AG09309 (cell line): ENCODE measurements around the gene MBOAT7.

Experiments used
- DNase-seq: peaks from one replicate; pipeline ENCODE4 v3.0.0-alpha.2; 2010; ENCODE audit warnings: low read depth
- H3K4me3 ChIP-seq: 2 replicates; pipeline ENCODE4 v1.5.1; 2011; ENCODE audit warnings: mild to moderate bottlenecking, low read depth, low read length, moderate library complexity; ENCODE audit not compliant: control insufficient read depth
- CTCF ChIP-seq: IDR thresholded peaks from 2 replicates; pipeline ENCODE4 v1.5.1; 2011; ENCODE audit warnings: mild to moderate bottlenecking, low read depth, low read length, inconsistent platforms; ENCODE audit not compliant: insufficient read depth, control insufficient read depth; ENCODE audit errors: missing control alignments

MBOAT7 gene

GRCh38 chr19:54133312-54133956 lies 55.9 kb downstream of the MBOAT7 start:
- no peak for TF ChIP-seq CTCF
- no peak overlapping the region for H3K4me3 ChIP-seq
- DNase-seq: no peak

- no peak overlapping the region for H3K4me3 ChIP-seq
- no peak for TF ChIP-seq CTCF
- no peak for DNase-seq
These were observed 59.8 kb downstream of the MBOAT7 start for GRCh38 chr19:54129617-54129996.

GRCh38 chr19:54128796-54129616 lies 60.4 kb downstream of the MBOAT7 start:
- no peak overlapping the region for H3K4me3 ChIP-seq

GRCh38 chr19:54128441-54128725 lies 61.0 kb downstream of the MBOAT7 start:
- DNase-seq: no peak
- TF ChIP-seq CTCF: no peak
- no peak overlapping the region for H3K4me3 ChIP-seq

More at GRCh38 chr19:54128796-54129616, 60.4 kb downstream of the MBOAT7 start:
- TF ChIP-seq CTCF: no peak
- no peak for DNase-seq

GRCh38 chr19:54127688-54128440 lies 61.5 kb downstream of the MBOAT7 start:
- no peak for DNase-seq
- H3K4me3 ChIP-seq: no peak overlapping the region
- no peak for TF ChIP-seq CTCF

GRCh38 chr19:54125713-54126112 lies 63.7 kb downstream of the MBOAT7 start:
- no peak for DNase-seq
- no peak overlapping the region for H3K4me3 ChIP-seq
- no peak for TF ChIP-seq CTCF
